ENCODE results near the gene NT5C1B.
"Not testable (repeated sequence)": the region's sequence is repeated elsewhere in the genome, so short reads cannot be mapped to it uniquely, and the experiment has no call there.

DNA sequence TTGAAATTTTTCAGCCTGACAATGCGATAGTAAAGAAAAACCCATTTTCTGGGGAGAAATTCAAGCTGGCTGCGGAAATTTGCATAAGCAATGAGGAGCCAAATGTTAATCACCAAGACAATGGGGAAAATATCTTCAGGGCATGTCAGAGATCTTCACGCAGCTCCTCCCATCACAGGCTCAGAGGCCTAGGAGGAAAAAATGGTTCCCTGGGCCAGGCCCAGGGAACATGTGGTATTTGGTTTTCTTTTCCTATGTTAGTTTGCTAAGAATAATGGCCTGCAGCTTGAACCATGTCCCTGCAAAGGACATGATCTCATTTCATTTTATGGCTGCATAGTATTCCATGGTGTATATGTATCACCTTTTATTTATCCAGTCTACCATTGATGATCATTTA, 43.3 kb upstream of the NT5C1B start:
- TF ChIP-seq POLR2A, CTCF (IDR thresholded peaks at IDR 0.05): not testable (repeated sequence)
